ENCODE results near the gene FRMD4A.

Gene FRMD4A

GRCh38 chr10:14124941-14125340 lies 205.8 kb downstream of the FRMD4A start:
- CTCF ChIA-PET: interaction anchor here (0.9 kb wide), 1 partner anchor 9 kb away, joined by 3 read pairs; no protein-coding TSS in a partner anchor
- POLR2A ChIA-PET: no interaction called here
- TF ChIP-seq CTCF (IDR thresholded peaks at IDR 0.05; ENCODE audit: control extremely low read depth, extremely low read depth, low read depth, missing control alignments): no peak
- DNase-seq (ENCODE audit: extremely low spot score): no peak

- no peak for TF ChIP-seq CTCF (IDR thresholded peaks at IDR 0.05; ENCODE audit: control extremely low read depth, extremely low read depth, low read depth, missing control alignments)
- POLR2A ChIA-PET: no interaction called here
- CTCF ChIA-PET: interaction anchor here (1.8 kb wide), 1 partner anchor 73 kb away, joined by 4 read pairs; no protein-coding TSS in a partner anchor
- DNase-seq (ENCODE audit: extremely low spot score): no peak
Measured at GRCh38 chr10:14123139-14123538, 207.6 kb downstream of the FRMD4A start.

GRCh38 chr10:14120812-14121211 lies 209.9 kb downstream of the FRMD4A start:
- no peak for DNase-seq (ENCODE audit: extremely low spot score)
- TF ChIP-seq CTCF (IDR thresholded peaks at IDR 0.05; ENCODE audit: control extremely low read depth, extremely low read depth, low read depth, missing control alignments): no peak
- ChIA-PET CTCF (interaction anchor here (1.3 kb wide), 1 partner anchor 461 kb away, joined by 3 read pairs; no protein-coding TSS in a partner anchor), POLR2A (no interaction called here)

GRCh38 chr10:14118953-14119352 lies 211.8 kb downstream of the FRMD4A start:
- CTCF ChIA-PET: no interaction called here
- no peak for DNase-seq (ENCODE audit: extremely low spot score)
- POLR2A ChIA-PET: no interaction called here
- no peak for TF ChIP-seq CTCF (IDR thresholded peaks at IDR 0.05; ENCODE audit: control extremely low read depth, extremely low read depth, low read depth, missing control alignments)

- CTCF ChIA-PET: no interaction called here
- no peak for DNase-seq (ENCODE audit: extremely low spot score)
- POLR2A ChIA-PET: no interaction called here
- no peak for TF ChIP-seq CTCF (IDR thresholded peaks at IDR 0.05; ENCODE audit: control extremely low read depth, extremely low read depth, low read depth, missing control alignments)
Measured at GRCh38 chr10:14116837-14117236, 213.9 kb downstream of the FRMD4A start.

- ChIA-PET POLR2A (no interaction called here), CTCF (interaction anchor here (1.3 kb wide), 1 partner anchor 9 kb away, joined by 3 read pairs; no protein-coding TSS in a partner anchor)
- no peak for DNase-seq (ENCODE audit: extremely low spot score)
- no peak for TF ChIP-seq CTCF (IDR thresholded peaks at IDR 0.05; ENCODE audit: control extremely low read depth, extremely low read depth, low read depth, missing control alignments)
Measured at GRCh38 chr10:14116021-14116420, 214.7 kb downstream of the FRMD4A start.

GRCh38 chr10:14114791-14115190 lies 215.9 kb downstream of the FRMD4A start:
- CTCF ChIA-PET: interaction anchor here (1.3 kb wide), 1 partner anchor 10 kb away, joined by 3 read pairs; no protein-coding TSS in a partner anchor
- DNase-seq (ENCODE audit: extremely low spot score): no peak
- POLR2A ChIA-PET: no interaction called here
- TF ChIP-seq CTCF (IDR thresholded peaks at IDR 0.05; ENCODE audit: control extremely low read depth, extremely low read depth, low read depth, missing control alignments): no peak
